ENCODE results near the gene GARNL3.

DNA sequence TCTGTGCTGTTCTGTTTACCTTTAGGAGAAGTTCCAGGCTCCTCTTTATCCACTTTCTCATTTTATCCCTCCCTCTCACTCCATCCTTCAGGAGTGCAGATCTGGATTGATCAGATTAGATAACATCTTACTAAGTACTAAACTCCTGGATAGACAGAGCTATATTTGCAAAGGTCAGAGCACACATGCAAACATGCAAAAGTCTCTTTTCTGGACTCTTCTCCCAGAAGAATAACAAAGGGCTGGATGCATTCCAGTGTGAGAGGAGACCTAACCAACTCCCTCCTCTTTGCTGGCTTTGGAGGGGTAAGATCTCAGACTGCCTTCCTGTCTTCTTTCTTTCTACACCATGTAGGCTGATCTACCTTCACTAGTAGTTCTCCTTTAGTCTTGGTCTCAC lies 21.4 kb downstream of the GARNL3 start:
- TF ChIP-seq CTCF (IDR thresholded peaks at IDR 0.05) (no peak), POLR2A (IDR thresholded peaks at IDR 0.05) (no peak)
